Activated T-helper 2 cell treated with anti-CD3 and anti-CD28 coated beads, Interferon-gamma antibody, Interleukin-2, Interleukin-4, amounts not matched to agents 10 μg/mL and 5 μg/mL and 100 μg/mL, durations not matched to agents 14 hours and 24 hours and 36 hours (primary cell): ENCODE data around the gene HIBCH. TPM values are rescaled to one million over a fixed set of nuclear protein-coding genes. Genes with fewer than 3 reads are reported as not detected.
"Not testable (repeated sequence)": the region's sequence is repeated elsewhere in the genome, so short reads cannot be mapped to it uniquely, and the experiment has no call there.

Experiments used
- DNase-seq: peaks from one replicate; pipeline ENCODE4 v3.0.0; 2021; ENCODE audit warnings: low spot score
- H3K27ac Mint-ChIP-seq: one replicate; pipeline ENCODE4 v1.8.0; 2021; ENCODE audit warnings: mixed read lengths
- H3K27me3 Mint-ChIP-seq: one replicate; pipeline ENCODE4 v1.8.0; 2021; ENCODE audit warnings: low read depth, mixed read lengths
- H3K36me3 Mint-ChIP-seq: one replicate; pipeline ENCODE4 v1.8.0; 2021; ENCODE audit warnings: low read depth, mixed read lengths
- H3K4me1 Mint-ChIP-seq: one replicate; pipeline ENCODE4 v1.8.0; 2021; ENCODE audit warnings: low read depth, mixed read lengths
- H3K4me3 Mint-ChIP-seq: one replicate; pipeline ENCODE4 v1.8.0; 2021; ENCODE audit warnings: low read depth, mild to moderate bottlenecking, moderate library complexity, mixed read lengths
- H3K9me3 Mint-ChIP-seq: one replicate; pipeline ENCODE4 v1.8.0; 2021; ENCODE audit warnings: mixed read lengths
- intact Hi-C: fragments of 100-400 bp; cut with micrococcal nuclease; formaldehyde crosslinking; loops from one replicate; pipeline ENCODE4 v1.15.1; 2023
- total RNA-seq: library from RNA; stranded (reverse); gene quantifications from 2 replicates; pipeline ENCODE4 v1.2.3, GENCODE V29; 2022

Gene HIBCH
- total RNA-seq, 1 donor from 2014 or later: 26.0 TPM

DNA sequence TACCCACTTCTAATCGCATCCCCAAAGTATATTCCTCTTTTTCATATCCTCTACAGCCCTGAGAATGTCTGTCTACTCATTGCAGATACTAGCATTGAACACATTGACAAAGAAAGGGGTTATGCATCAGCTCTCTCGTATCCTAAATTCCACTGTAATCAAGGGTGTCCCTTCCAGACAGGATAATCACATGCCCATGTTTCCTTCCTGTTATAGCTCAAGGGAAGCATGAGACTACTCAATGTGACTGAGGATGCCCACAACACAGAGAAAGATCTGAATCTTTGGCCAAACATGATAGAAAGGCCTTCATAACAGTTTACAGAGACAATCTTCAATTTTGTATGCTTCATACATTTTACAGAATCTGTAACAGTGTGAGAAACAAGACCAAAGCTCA lies 69.2 kb downstream of the HIBCH start:
- Mint-ChIP-seq H3K27ac (no peak overlapping the region), H3K4me1 (no peaks in the 10 kb centered on the region), H3K9me3 (no peaks in the 10 kb centered on the region), H3K4me3 (no peak overlapping the region), H3K36me3 (peaks cover 33% of the 10 kb centered on the region), H3K27me3 (no peaks in the 10 kb centered on the region)
- intact Hi-C loops: no loop called here
- DNase-seq: no peak

DNA sequence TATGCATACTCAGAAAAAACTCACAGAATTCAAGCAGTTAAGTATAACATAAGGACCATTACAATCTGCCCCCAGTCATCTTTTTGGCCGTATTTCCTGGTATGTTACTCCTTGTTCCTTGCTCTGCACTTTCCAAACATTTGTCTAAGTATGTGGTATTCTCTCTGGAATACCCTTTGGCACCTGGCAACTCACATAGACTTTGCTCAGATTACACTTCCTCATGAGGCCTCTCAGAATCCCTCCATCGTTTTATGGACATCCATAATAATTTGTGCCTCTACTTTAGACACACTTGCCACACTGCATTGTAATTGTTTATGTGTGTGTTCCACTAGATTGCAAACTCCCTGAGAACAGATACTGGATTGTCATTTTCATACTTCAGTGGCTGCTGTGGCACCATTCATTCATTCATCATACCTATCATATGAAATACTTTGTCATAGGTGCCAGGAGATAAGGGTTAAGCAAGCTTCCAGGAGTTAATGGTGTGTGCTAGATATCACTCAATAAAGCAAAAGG lies 84.0 kb downstream of the HIBCH start:
- H3K27me3 Mint-ChIP-seq: no peaks in the 10 kb centered on the region
- intact Hi-C loops: no loop called here
- H3K27ac Mint-ChIP-seq: no peak overlapping the region
- peaks cover 22% of the 10 kb centered on the region for H3K36me3 Mint-ChIP-seq
- peaks cover 7% of the 10 kb centered on the region for H3K9me3 Mint-ChIP-seq
- H3K4me1 Mint-ChIP-seq: no peaks in the 10 kb centered on the region
- no peak overlapping the region for H3K4me3 Mint-ChIP-seq
- DNase-seq: no peak

DNA sequence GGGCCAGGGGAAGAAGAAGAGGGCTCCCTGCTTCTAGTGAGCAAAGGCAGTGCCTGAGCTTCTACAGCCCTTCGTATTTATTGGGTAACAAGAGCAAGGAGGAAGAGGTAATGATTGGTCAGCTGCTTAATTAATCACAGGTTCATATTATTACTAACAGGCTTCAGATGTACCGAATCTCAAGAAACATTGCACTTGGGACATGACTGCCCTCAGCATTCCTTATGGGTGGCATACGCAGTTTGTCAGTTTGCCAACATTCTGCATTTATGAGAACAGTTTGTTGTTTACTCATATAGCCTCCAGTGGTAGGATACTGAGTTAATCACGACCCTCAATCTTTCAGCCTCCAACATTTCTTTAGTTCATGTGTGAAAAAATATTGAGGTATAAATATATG lies 84.5 kb downstream of the HIBCH start:
- Mint-ChIP-seq H3K9me3 (peaks cover 2% of the 10 kb centered on the region), H3K36me3 (peaks cover 17% of the 10 kb centered on the region), H3K4me3 (no peak overlapping the region), H3K4me1 (no peaks in the 10 kb centered on the region), H3K27me3 (no peaks in the 10 kb centered on the region), H3K27ac (no peak overlapping the region)
- no peak for DNase-seq
- intact Hi-C loops: no loop called here

DNA sequence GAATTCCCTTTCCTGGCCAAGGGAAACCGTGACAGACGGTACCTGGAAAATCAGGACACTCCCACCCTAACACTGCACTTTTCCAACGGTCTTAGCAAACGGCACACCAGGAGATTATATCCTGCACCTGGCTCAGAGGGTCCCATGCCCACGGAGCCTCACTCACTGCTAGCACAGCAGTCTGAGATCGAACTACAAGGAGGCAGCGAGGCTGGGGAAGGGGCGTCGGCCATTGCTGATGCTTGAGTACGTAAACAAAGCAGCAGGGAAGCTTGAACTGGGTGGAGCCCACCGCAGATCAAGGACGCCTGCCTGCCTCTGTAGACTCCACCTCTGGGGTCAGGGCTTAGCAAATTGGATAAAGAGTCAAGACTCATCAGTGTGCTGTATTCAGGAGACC lies 95.6 kb downstream of the HIBCH start:
- peaks cover 53% of the 10 kb centered on the region for H3K36me3 Mint-ChIP-seq
- H3K27ac Mint-ChIP-seq: not testable (repeated sequence)

DNA sequence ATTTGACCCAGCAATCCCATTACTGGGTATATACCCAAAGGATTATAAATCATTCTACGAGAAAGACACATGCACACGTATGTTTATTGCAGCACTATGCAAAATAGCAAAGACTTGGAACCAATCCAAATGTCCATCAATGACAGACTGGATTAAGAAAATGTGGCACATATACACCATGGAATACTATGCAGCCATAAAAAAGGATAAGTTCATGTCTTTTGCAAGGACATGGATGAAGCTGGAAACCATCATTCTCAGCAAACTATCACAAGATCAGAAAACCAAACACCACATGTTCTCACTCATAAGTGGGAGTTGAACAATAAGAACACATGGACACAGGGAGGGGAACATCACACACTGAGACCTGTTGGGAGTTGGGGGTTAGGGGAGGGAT lies 96.9 kb downstream of the HIBCH start:
- H3K27me3 Mint-ChIP-seq, H3K27ac Mint-ChIP-seq, intact Hi-C loops, H3K4me3 Mint-ChIP-seq, H3K4me1 Mint-ChIP-seq, DNase-seq: not testable (repeated sequence)
- Mint-ChIP-seq H3K9me3 (peaks cover 10% of the 10 kb centered on the region), H3K36me3 (peaks cover 46% of the 10 kb centered on the region)

More for the DNA sequence above, 95.6 kb downstream of the HIBCH start:
- H3K27me3 Mint-ChIP-seq, intact Hi-C loops, H3K4me1 Mint-ChIP-seq, H3K4me3 Mint-ChIP-seq, DNase-seq: not testable (repeated sequence)
- H3K9me3 Mint-ChIP-seq: peaks cover 17% of the 10 kb centered on the region

DNA sequence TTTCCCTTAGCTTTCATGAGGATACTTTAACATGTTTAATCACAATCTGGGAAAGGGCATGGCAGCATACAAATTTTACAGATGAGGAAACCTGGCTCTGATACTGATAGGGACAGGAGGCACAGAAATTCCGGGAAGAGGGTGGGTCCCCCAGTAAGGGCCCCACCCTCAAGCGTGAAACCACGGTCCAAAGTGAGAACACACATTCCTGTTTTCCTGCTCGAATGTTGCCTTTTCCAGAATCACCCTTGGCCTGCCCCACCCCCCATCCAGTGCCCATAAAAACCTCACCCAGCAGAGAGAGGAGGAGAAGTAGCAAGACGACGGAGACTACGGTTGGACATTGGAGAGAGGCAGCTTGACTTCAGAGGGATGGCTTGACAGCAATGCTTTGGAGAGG lies 98.2 kb downstream of the HIBCH start:
- DNase-seq: no peak
- intact Hi-C loops: no loop called here
- peaks cover 4% of the 10 kb centered on the region for H3K9me3 Mint-ChIP-seq
- H3K27me3 Mint-ChIP-seq: no peaks in the 10 kb centered on the region
- H3K4me3 Mint-ChIP-seq: no peak overlapping the region
- no peaks in the 10 kb centered on the region for H3K4me1 Mint-ChIP-seq
- H3K27ac Mint-ChIP-seq: no peak overlapping the region
- peaks cover 35% of the 10 kb centered on the region for H3K36me3 Mint-ChIP-seq

DNA sequence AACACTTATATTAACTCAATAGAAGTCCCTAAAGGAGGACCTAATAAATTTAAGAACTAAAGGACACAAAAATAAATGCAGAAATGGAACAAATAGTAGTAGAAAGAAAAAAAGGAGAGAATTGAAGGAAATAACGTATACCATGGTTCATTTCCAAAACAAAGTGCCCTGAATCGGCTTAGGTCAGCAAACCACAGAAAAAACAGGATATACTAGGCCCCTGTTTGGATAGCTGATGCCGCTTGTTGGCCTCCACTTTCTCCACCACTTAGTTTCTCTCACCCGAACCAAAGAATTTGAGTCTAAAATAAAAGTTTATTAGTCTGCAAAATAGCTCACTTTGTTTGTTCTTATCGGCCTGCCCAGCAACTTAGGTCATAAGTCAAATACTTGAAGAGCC lies 100.4 kb downstream of the HIBCH start:
- H3K4me3 Mint-ChIP-seq: no peak overlapping the region
- no peak for DNase-seq
- intact Hi-C loops: loop anchor here (10.0 kb wide), 1 partner anchor 1136 kb away; no protein-coding TSS in a partner anchor
- peaks cover 25% of the 10 kb centered on the region for H3K36me3 Mint-ChIP-seq
- H3K27me3 Mint-ChIP-seq: no peaks in the 10 kb centered on the region
- H3K27ac Mint-ChIP-seq: no peak overlapping the region
- H3K4me1 Mint-ChIP-seq: peaks cover 3% of the 10 kb centered on the region
- H3K9me3 Mint-ChIP-seq: peaks cover 4% of the 10 kb centered on the region

DNA sequence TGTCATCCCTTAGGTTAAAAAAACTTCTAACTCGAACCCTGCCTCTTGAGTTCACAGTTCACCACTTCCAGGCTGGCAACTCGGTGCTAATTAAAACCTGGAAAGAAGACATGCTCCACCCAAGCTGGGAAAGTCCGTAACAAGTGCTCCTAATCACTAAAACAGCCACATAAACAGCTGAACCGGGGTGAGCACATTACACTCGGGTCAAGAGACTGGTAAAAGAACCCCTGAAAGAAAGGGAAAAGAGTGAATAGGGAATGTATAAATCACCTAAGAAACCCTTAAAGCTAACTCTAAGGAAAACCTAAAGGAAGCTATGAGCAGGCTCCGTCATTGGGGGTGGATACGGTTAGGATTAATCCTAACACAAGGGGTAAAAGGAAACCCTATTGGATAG lies 102.0 kb downstream of the HIBCH start:
- DNase-seq: no peak
- Mint-ChIP-seq H3K27ac (no peak overlapping the region), H3K9me3 (no peaks in the 10 kb centered on the region), H3K4me3 (no peak overlapping the region), H3K4me1 (peaks cover 3% of the 10 kb centered on the region), H3K27me3 (no peaks in the 10 kb centered on the region), H3K36me3 (peaks cover 11% of the 10 kb centered on the region)
- intact Hi-C loops: loop anchor here (10.0 kb wide), 1 partner anchor 1137 kb away; no protein-coding TSS in a partner anchor

DNA sequence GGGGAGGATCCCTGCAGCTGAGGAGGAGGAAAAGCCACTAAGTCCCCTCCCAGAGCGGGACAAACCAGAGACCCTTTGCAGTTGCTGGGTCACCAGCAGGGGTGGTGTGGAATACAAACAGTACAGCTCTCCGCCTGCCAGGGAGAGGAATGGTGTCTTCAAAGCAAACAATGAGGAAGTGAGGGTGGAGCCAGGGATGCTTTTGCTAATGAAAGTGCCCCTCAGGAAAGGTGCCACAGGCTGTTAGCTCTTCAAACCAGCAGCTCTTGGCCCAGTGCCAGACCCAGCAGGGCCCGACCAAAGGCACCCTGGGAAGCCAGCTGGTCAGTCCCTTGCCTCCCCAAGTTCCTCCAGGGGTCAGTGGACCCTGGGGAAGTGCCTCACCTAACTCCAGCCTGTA lies 102.8 kb downstream of the HIBCH start:
- H3K36me3 Mint-ChIP-seq: peaks cover 5% of the 10 kb centered on the region
- peaks cover 3% of the 10 kb centered on the region for H3K4me1 Mint-ChIP-seq
- H3K27me3 Mint-ChIP-seq: no peaks in the 10 kb centered on the region
- H3K9me3 Mint-ChIP-seq: no peaks in the 10 kb centered on the region
- DNase-seq: no peak
- intact Hi-C loops: loop anchor here (10.0 kb wide), 1 partner anchor 1138 kb away; no protein-coding TSS in a partner anchor
- no peak overlapping the region for H3K4me3 Mint-ChIP-seq
- H3K27ac Mint-ChIP-seq: no peak overlapping the region

DNA sequence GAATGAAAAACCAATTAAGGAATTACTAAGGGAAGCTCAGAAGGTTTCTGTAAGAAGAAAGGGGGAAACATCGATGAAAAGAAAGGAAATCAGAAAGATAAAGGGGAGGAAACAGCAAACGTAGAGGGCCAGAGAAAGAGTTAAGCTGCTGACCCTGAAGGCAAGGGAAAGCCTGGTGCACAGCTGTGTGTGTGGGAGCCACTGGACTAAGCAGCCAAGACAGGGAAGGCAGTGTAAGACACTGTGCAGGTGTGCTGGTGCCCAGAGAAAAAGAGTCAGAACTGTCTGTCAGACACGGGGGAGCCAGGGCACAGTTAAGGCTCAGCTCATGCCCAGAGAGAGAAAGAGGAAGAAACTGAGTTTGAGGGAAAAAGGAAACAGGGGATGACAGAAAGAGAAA lies 104.0 kb downstream of the HIBCH start:
- no peaks in the 10 kb centered on the region for H3K9me3 Mint-ChIP-seq
- DNase-seq: no peak
- no peak overlapping the region for H3K4me3 Mint-ChIP-seq
- intact Hi-C loops: loop anchor here (10.0 kb wide), 1 partner anchor 1139 kb away; no protein-coding TSS in a partner anchor
- H3K4me1 Mint-ChIP-seq: peaks cover 3% of the 10 kb centered on the region
- no peaks in the 10 kb centered on the region for H3K36me3 Mint-ChIP-seq
- H3K27me3 Mint-ChIP-seq: no peaks in the 10 kb centered on the region
- H3K27ac Mint-ChIP-seq: no peak overlapping the region

DNA sequence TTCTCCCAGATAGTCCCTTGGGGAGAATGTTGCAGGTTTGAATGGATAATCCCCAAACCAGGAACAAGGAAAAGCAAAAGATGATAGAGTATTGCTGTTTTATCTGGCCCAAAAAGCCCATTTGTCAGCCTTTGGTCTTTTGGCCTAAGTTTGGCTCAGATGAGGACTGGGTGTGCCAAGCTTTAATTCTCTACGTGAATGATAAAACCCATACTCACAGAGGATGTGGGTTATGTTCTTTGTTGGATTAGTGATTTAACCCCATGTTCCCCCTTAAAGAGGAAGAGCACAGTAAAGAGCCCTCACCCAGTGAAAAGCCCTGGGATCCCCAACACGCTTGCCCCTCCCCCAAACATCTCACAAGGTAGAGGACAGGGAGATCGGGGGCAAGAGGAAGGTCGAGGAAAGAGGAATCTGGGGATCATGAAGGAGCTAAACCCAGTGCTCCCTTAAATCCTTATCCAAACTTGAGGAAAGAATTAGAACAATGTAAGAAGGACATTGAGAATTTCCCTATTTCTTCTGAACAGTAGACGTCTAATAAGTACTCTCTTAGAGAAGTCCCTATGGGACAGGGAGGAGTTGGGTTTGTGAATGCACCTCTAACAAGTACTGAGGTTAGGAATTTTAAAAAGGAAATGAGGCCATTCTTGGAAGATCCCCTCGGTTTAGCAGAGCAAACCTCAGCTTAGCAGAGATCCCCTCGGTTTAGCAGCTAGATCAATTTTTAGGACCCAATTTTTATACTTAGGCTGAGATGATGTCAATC lies 105.0 kb downstream of the HIBCH start:
- no peaks in the 10 kb centered on the region for H3K36me3 Mint-ChIP-seq
- peaks cover 3% of the 10 kb centered on the region for H3K4me1 Mint-ChIP-seq
- H3K4me3 Mint-ChIP-seq: no peak overlapping the region
- no peaks in the 10 kb centered on the region for H3K27me3 Mint-ChIP-seq
- intact Hi-C loops: loop anchor here (10.0 kb wide), 1 partner anchor 1140 kb away; no protein-coding TSS in a partner anchor
- no peak overlapping the region for H3K27ac Mint-ChIP-seq
- H3K9me3 Mint-ChIP-seq: no peaks in the 10 kb centered on the region
- DNase-seq: no peak

DNA sequence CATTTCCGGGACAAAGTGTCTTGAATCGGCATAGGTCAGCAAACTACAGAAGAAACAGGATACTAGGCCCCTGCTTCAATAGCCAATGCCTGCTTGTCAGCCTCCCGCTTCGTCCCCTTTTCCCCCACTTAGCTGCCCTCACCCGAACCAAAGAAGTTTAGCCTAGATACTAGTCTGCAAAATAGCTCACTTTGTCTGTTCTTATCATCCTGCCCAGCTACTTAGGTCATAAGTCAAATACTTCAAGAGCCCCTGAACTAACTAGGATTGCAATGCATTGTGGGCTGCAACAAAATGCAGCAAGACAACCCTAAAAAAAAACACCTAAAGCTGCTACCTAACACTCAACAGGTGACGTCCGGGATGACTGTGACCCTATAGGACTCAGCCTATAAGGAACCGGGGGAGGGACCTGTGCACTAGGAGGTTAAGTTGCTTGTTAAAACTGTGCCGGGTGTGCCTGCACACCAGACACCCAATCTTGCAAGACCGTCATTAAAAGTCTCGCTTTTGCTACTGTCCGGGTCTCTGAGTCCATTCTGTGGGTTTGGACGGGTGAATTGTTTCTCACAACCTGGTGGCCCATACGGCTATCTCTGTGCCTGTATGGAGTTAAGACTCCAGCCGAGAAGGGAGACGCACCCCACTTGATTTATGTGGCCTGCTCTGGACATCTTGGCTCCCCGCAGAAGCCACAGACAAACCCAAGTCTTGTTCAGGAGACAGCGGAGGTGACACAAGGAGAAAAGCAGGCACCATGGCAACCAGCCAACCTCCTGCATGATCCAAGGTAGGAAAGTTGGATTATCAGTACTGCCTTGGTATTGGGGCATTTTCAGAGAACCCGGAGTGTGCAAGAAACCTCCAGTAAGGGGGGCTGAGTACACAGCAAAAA lies 105.9 kb downstream of the HIBCH start:
- H3K27me3 Mint-ChIP-seq: no peaks in the 10 kb centered on the region
- no peaks in the 10 kb centered on the region for H3K36me3 Mint-ChIP-seq
- intact Hi-C loops: loop anchor here (10.0 kb wide), 1 partner anchor 1141 kb away; no protein-coding TSS in a partner anchor
- no peak overlapping the region for H3K4me3 Mint-ChIP-seq
- no peaks in the 10 kb centered on the region for H3K9me3 Mint-ChIP-seq
- H3K4me1 Mint-ChIP-seq: peaks cover 3% of the 10 kb centered on the region
- no peak for DNase-seq
- no peak overlapping the region for H3K27ac Mint-ChIP-seq
